Panc1 (cell line): ENCODE data around the gene RHBDD1. TPM values are rescaled to one million over a fixed set of nuclear protein-coding genes. Genes with fewer than 3 reads are reported as not detected.
A peak's percentile ranks its signal among the peaks of the same experiment; 100 is the strongest.
"Not testable (repeated sequence)": the region's sequence is repeated elsewhere in the genome, so short reads cannot be mapped to it uniquely, and the experiment has no call there.

Experiments used
- ATAC-seq: fragments of 200-7000 bp; cut with Tn5 transposase; 2 replicates; pipeline ENCODE4 v1.9.1; 2020; ENCODE audit warnings: mild to moderate bottlenecking, moderate library complexity
- BruUV-seq: library from RNA; stranded (reverse); fragments of 400-500 nt; replicated peaks from 2 replicates; lab custom pipeline; 2021; lab: Mats Ljungman, UMichigan
- CTCF ChIA-PET: fragments of 300-600 bp; sonication (Branson Sonifier 250); formaldehyde crosslinking; loops from one replicate; lab custom pipeline; 2022; ENCODE audit warnings: antibody characterized with exemption; lab: Charles Lee
- POLR2A ChIA-PET: fragments of 300-600 bp; sonication (Branson Sonifier 250); formaldehyde crosslinking; loops from one replicate; lab custom pipeline; 2022; ENCODE audit warnings: antibody characterized with exemption; lab: Charles Lee
- DNase-seq: peaks from one replicate; pipeline ENCODE4 v3.0.0-alpha.2; 2010; ENCODE audit warnings: low read depth, low spot score
- H3K27ac ChIP-seq: 2 replicates; pipeline ENCODE4 v1.5.1; 2011; ENCODE audit warnings: mild to moderate bottlenecking, low read length, inconsistent platforms
- H3K27me3 ChIP-seq: fragments of 200-500 bp; sonication (Bioruptor generic); 2 replicates; pipeline ENCODE4 v1.6.0; 2014; ENCODE audit warnings: low read length, inconsistent platforms; ENCODE audit not compliant: control insufficient read depth, insufficient read depth
- H3K36me3 ChIP-seq: fragments of 200-500 bp; sonication (Bioruptor generic); 2 replicates; pipeline ENCODE4 v1.5.1; 2014; ENCODE audit warnings: inconsistent platforms, mild to moderate bottlenecking, low read length, moderate library complexity; ENCODE audit not compliant: control insufficient read depth, insufficient read depth
- H3K4me1 ChIP-seq: 2 replicates; pipeline ENCODE4 v1.5.1; 2011; ENCODE audit warnings: inconsistent platforms, mild to moderate bottlenecking, low read length, moderate library complexity; ENCODE audit not compliant: control insufficient read depth, insufficient read depth
- H3K4me3 ChIP-seq, 2 experiments: 2 replicates each; pipeline ENCODE4 v1.5.1; 2011 to 2012; ENCODE audit warnings: low read depth in 2 of 2, low read length in 2 of 2, mild to moderate bottlenecking in 2 of 2, inconsistent platforms in 1 of 2, moderate library complexity in 1 of 2
- H3K9me3 ChIP-seq: fragments of 200-500 bp; sonication (Bioruptor generic); 2 replicates; pipeline ENCODE4 v1.5.1; 2014; ENCODE audit warnings: low read depth, mild to moderate bottlenecking, inconsistent platforms, low read length, moderate library complexity; ENCODE audit not compliant: control insufficient read depth, insufficient read depth
- CTCF ChIP-seq: fragments of 450-650 bp; IDR thresholded peaks from 2 replicates; pipeline ENCODE4 v1.5.1; 2017; ENCODE audit warnings: mild to moderate bottlenecking
- REST ChIP-seq, 2 experiments: IDR thresholded peaks; 2 replicates each; pipeline ENCODE4 v1.6.1; 2011 to 2012; ENCODE audit warnings: low read depth in 2 of 2, control low read depth in 1 of 2, low read length in 1 of 2, mild to moderate bottlenecking in 1 of 2, moderate library complexity in 1 of 2; ENCODE audit not compliant: insufficient read depth in 1 of 2
- SIN3A ChIP-seq: IDR thresholded peaks from 2 replicates; pipeline ENCODE4 v1.6.1; 2012; ENCODE audit warnings: low read depth, mild to moderate bottlenecking, low read length, moderate library complexity, borderline replicate concordance; ENCODE audit not compliant: insufficient read depth
- TCF7L2 ChIP-seq: IDR thresholded peaks from 2 replicates; pipeline ENCODE4 v1.6.1; 2011; ENCODE audit warnings: mild to moderate bottlenecking, low read depth, low read length, inconsistent platforms
- in situ Hi-C: cut with HindIII; loops from 2 replicates; pipeline ENCODE4 v1.10.0; 2016; ENCODE audit warnings: low sequenced_read_pairs, low pct_unique_long_range_greater_than_20kb
- intact Hi-C: fragments of 100-400 bp; cut with micrococcal nuclease; formaldehyde crosslinking; loops from one replicate; pipeline ENCODE4 v1.10.0; 2022; ENCODE audit not compliant: unreplicated experiment
- total RNA-seq: library from RNA; stranded (reverse); gene quantifications from one replicate; pipeline ENCODE4 v1.2.1, GENCODE V29; 2021; ENCODE audit not compliant: unreplicated experiment

The RHBDD1 gene
- total RNA-seq, 1 experiment from 2014 or later, result 25.3 TPM

GRCh38 chr2:226832061-226832460 is 3.8 kb upstream of the RHBDD1 start:
- in situ Hi-C loops, result no loop called here
- ChIA-PET CTCF (no interaction called here), POLR2A (no interaction called here)
- no TSS peak for BruUV-seq
- ATAC-seq (no peak), DNase-seq (no peak)
- no peaks in the 10 kb centered on the region for H3K27me3 ChIP-seq
- H3K36me3 ChIP-seq, result no peaks in the 10 kb centered on the region
- intact Hi-C loops, result no loop called here
- H3K9me3 ChIP-seq, result no peaks in the 10 kb centered on the region
- H3K4me3 ChIP-seq, result no peak overlapping the region
- TF ChIP-seq TCF7L2, result no peak
- H3K27ac ChIP-seq, result no peak overlapping the region
- peaks cover 8% of the 10 kb centered on the region for H3K4me1 ChIP-seq

- POLR2A ChIA-PET, ATAC-seq, H3K9me3 ChIP-seq, H3K36me3 ChIP-seq, intact Hi-C loops, BruUV-seq, in situ Hi-C loops, DNase-seq, CTCF ChIA-PET, H3K27me3 ChIP-seq: not testable (repeated sequence)
- H3K4me3 ChIP-seq, result peak overlapping the region; percentile 80 to 82
- peaks cover 20% of the 10 kb centered on the region for H3K4me1 ChIP-seq
- peak overlapping the region; percentile 94 for H3K27ac ChIP-seq
Measured at GRCh38 chr2:226834880-226835279, 974 bp upstream of the RHBDD1 start.

GRCh38 chr2:226835420-226835795 is 446 bp upstream of the RHBDD1 start:
- DNase-seq (peak; percentile 32), ATAC-seq (peak; percentile 58)
- POLR2A ChIA-PET, result no interaction called here
- peaks cover 20% of the 10 kb centered on the region for H3K4me1 ChIP-seq
- no TSS peak for BruUV-seq
- TF ChIP-seq SIN3A (0 out of 2 replicates have a peak, but pooled peaks have one; percentile 12), CTCF (no peak)
- CTCF ChIA-PET, result no interaction called here
- H3K36me3 ChIP-seq, result no peaks in the 10 kb centered on the region
- H3K27me3 ChIP-seq, result no peaks in the 10 kb centered on the region
- H3K9me3 ChIP-seq, result no peaks in the 10 kb centered on the region
- intact Hi-C loops (no loop called here), in situ Hi-C loops (no loop called here)
- H3K27ac ChIP-seq, result peak overlapping the region; percentile 94
- peak overlapping the region; percentile 80 to 82 for H3K4me3 ChIP-seq

- no peak for TF ChIP-seq REST (IDR thresholded peaks at IDR 0.05; ENCODE audit: insufficient read depth in 1 of 2, low read depth in 2 of 2, low read length in 1 of 2)
- TF ChIP-seq CTCF, result no peak
- TF ChIP-seq SIN3A, result no peak
Measured at GRCh38 chr2:226836548-226836885, 663 bp downstream of the RHBDD1 start.

More at GRCh38 chr2:226836548-226836885, 663 bp downstream of the RHBDD1 start:
- ATAC-seq, result no peak
- Histone ChIP-seq H3K27ac (peak overlapping the region; percentile 94), H3K27me3 (no peaks in the 10 kb centered on the region), H3K4me1 (peaks cover 20% of the 10 kb centered on the region), H3K4me3 (peak overlapping the region; percentile 80 to 82), H3K9me3 (no peaks in the 10 kb centered on the region), H3K36me3 (no peaks in the 10 kb centered on the region)
- ChIA-PET POLR2A (no interaction called here), CTCF (no interaction called here)
- no peak for DNase-seq
- no TSS peak for BruUV-seq
- in situ Hi-C loops (no loop called here), intact Hi-C loops (no loop called here)
